Smooth muscle cell (in vitro differentiated cells): ENCODE measurements around the gene AKR7A2. TPM values are rescaled to one million over a fixed set of nuclear protein-coding genes. Genes with fewer than 3 reads are reported as not detected.

Source experiments
- DNase-seq: peaks from one replicate; lab custom pipeline; 2025; ENCODE audit not compliant: unreplicated experiment; lab: John Stamatoyannopoulos, UW
- H2AFZ ChIP-seq: fragments of 200-600 bp; sonication (generic); 2 replicates; pipeline ENCODE4 v1.6.0; 2016; ENCODE audit warnings: antibody characterized with exemption, low read depth, mild to moderate bottlenecking
- H3F3A ChIP-seq: fragments of 200-600 bp; sonication (generic); 2 replicates; pipeline ENCODE4 v1.6.0; 2017; ENCODE audit warnings: antibody characterized with exemption, low read depth
- H3K27ac ChIP-seq: fragments of 200-600 bp; sonication (generic); 2 replicates; pipeline ENCODE4 v1.5.1; 2016; ENCODE audit warnings: low read depth, mild to moderate bottlenecking
- H3K27me3 ChIP-seq: fragments of 200-600 bp; sonication (generic); 2 replicates; pipeline ENCODE4 v1.6.1; 2016; ENCODE audit warnings: low read depth, mild to moderate bottlenecking
- H3K36me3 ChIP-seq: fragments of 200-600 bp; sonication (generic); 2 replicates; pipeline ENCODE4 v1.5.1; 2016; ENCODE audit warnings: low read depth
- H3K4me1 ChIP-seq: fragments of 200-600 bp; sonication (generic); 2 replicates; pipeline ENCODE4 v1.5.1; 2016; ENCODE audit warnings: low read depth
- H3K4me2 ChIP-seq: fragments of 200-600 bp; sonication (generic); 2 replicates; pipeline ENCODE4 v1.6.0; 2016; ENCODE audit warnings: mild to moderate bottlenecking
- H3K4me3 ChIP-seq: fragments of 200-600 bp; sonication (generic); 2 replicates; pipeline ENCODE4 v1.5.1; 2016; ENCODE audit warnings: mild to moderate bottlenecking
- H3K79me2 ChIP-seq: fragments of 200-600 bp; sonication (generic); 2 replicates; pipeline ENCODE4 v1.6.0; 2016; ENCODE audit warnings: low read depth, mild to moderate bottlenecking
- H3K9ac ChIP-seq: fragments of 200-600 bp; sonication (generic); 2 replicates; pipeline ENCODE4 v1.6.0; 2016; ENCODE audit warnings: low read depth
- H3K9me3 ChIP-seq: fragments of 200-600 bp; sonication (generic); replicated peaks from 2 replicates; pipeline ENCODE4 v1.5.1; 2016; ENCODE audit warnings: low read depth
- H4K20me1 ChIP-seq: fragments of 200-600 bp; sonication (generic); 2 replicates; pipeline ENCODE4 v1.6.0; 2016; ENCODE audit warnings: low read depth
- WGBS: methylation state at CpG from one replicate; pipeline ENCODE4 v1.1.7; 2016; ENCODE audit warnings: low lambda C conversion rate; 5-methylcytosine and 5-hydroxymethylcytosine counted together
- polyA plus RNA-seq: library from polyadenylated mRNA; unstranded; fragments of >200 nt; fragmentation: Nextera tagmentation; extraction: Ambion mirVana; gene quantifications from 2 replicates; pipeline ENCODE4 v1.2.1, GENCODE V29; 2016
- total RNA-seq: library from RNA; depleted of rRNA; stranded (reverse); fragments of >200 nt; gene quantifications from 2 replicates; pipeline ENCODE4 v1.2.3, GENCODE V29; 2014
- TF ChIP-seq, protein P1 (sequence below): fragments of 200-600 bp; sonication (generic); IDR thresholded peaks from 2 replicates; pipeline ENCODE4 v1.5.1; 2017; ENCODE audit warnings: borderline replicate concordance, mild to moderate bottlenecking, antibody characterized with exemption; ENCODE audit not compliant: insufficient read depth, poor library complexity, severe bottlenecking

The AKR7A2 gene
- total and polyA plus RNA-seq, 2 experiments from 2014 or later, result 67.5 to 86.4 TPM

GRCh38 chr1:19310061-19310460, 1.9 kb downstream of the AKR7A2 start:
- H2AFZ ChIP-seq, result no peak overlapping the region
- no peaks in the 10 kb centered on the region for H3K9me3 ChIP-seq
- H3K9ac ChIP-seq, result no peak overlapping the region
- H3K27me3 ChIP-seq, result no peaks in the 10 kb centered on the region
- H3K79me2 ChIP-seq, result peaks cover 4% of the 10 kb centered on the region
- H3K4me1 ChIP-seq, result peaks cover 3% of the 10 kb centered on the region
- H3K27ac ChIP-seq, result no peak overlapping the region
- no peaks in the 10 kb centered on the region for H3K36me3 ChIP-seq
- H3K4me3 ChIP-seq, result no peak overlapping the region
- H4K20me1 ChIP-seq, result peaks cover 28% of the 10 kb centered on the region
- no peak overlapping the region for H3K4me2 ChIP-seq
- no peaks in the 10 kb centered on the region for H3F3A ChIP-seq
- 96% methylated on average over 7 of the region's 7 CpGs for WGBS
- DNase-seq, result no peak
- TF ChIP-seq, protein P1, sequence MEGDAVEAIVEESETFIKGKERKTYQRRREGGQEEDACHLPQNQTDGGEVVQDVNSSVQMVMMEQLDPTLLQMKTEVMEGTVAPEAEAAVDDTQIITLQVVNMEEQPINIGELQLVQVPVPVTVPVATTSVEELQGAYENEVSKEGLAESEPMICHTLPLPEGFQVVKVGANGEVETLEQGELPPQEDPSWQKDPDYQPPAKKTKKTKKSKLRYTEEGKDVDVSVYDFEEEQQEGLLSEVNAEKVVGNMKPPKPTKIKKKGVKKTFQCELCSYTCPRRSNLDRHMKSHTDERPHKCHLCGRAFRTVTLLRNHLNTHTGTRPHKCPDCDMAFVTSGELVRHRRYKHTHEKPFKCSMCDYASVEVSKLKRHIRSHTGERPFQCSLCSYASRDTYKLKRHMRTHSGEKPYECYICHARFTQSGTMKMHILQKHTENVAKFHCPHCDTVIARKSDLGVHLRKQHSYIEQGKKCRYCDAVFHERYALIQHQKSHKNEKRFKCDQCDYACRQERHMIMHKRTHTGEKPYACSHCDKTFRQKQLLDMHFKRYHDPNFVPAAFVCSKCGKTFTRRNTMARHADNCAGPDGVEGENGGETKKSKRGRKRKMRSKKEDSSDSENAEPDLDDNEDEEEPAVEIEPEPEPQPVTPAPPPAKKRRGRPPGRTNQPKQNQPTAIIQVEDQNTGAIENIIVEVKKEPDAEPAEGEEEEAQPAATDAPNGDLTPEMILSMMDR, result no peak

DNA sequence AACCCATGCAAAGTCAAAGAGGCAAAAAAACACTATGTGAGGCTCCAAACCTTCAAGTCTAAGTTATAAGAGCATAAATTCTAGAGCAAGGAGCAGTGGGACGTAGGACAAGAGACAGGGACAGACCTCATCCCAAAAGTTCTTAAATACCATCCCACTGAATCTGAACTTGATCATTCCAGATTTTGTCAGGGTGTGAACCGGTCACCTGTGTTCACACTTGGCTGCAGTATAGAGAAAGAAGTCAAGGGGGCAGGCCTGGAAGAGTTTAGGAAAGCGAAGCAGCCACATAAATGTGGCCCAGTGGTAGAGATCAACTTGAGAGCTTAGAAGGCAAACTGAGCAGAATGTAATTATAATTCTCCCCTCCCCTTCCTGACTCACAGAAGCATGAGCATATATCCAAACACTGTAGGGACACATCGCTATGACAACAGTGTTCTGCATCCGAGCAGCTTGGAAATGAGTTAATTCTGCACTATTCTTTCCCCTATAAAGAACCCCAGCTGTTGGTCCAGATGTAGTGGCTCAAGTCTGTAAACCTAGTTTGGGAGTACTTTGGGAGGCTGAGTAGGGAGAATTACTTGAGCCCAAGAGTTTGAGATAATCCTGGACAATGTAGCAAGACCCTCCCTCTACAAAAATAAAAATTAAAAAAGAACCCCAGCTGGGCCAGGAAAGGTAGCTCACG, 2.7 kb downstream of the AKR7A2 start:
- H3K27me3 ChIP-seq, result no peaks in the 10 kb centered on the region
- H3K4me1 ChIP-seq, result peaks cover 3% of the 10 kb centered on the region
- no peaks in the 10 kb centered on the region for H3F3A ChIP-seq
- H3K9ac ChIP-seq, result no peak overlapping the region
- TF ChIP-seq, protein P1, result no peak
- no peak overlapping the region for H3K4me3 ChIP-seq
- H3K4me2 ChIP-seq, result no peak overlapping the region
- DNase-seq, result no peak
- H3K27ac ChIP-seq, result no peak overlapping the region
- no peaks in the 10 kb centered on the region for H3K9me3 ChIP-seq
- H4K20me1 ChIP-seq, result peaks cover 28% of the 10 kb centered on the region
- 88% methylated on average over 6 of the region's 6 CpGs for WGBS
- no peak overlapping the region for H2AFZ ChIP-seq
- peaks cover 4% of the 10 kb centered on the region for H3K79me2 ChIP-seq
- no peaks in the 10 kb centered on the region for H3K36me3 ChIP-seq

GRCh38 chr1:19308509-19308907, 3.4 kb downstream of the AKR7A2 start:
- Histone ChIP-seq H3K27ac (no peak overlapping the region), H3K27me3 (no peaks in the 10 kb centered on the region), H3K36me3 (peaks cover 4% of the 10 kb centered on the region), H3K9ac (no peak overlapping the region), H3K9me3 (no peaks in the 10 kb centered on the region), H4K20me1 (peaks cover 28% of the 10 kb centered on the region), H3K4me2 (no peak overlapping the region), H3K4me3 (no peak overlapping the region), H3K79me2 (peaks cover 4% of the 10 kb centered on the region), H3F3A (no peaks in the 10 kb centered on the region), H3K4me1 (peaks cover 3% of the 10 kb centered on the region), H2AFZ (no peak overlapping the region)
- TF ChIP-seq, protein P1, result no peak
- DNase-seq, result no peak
- WGBS, result 77% methylated on average over 3 of the region's 3 CpGs
